ENCODE measurements around the gene CCNJ. TPM values are rescaled to one million over a fixed set of nuclear protein-coding genes. Genes with fewer than 3 reads are reported as not detected.

CCNJ gene
- total and polyA plus RNA-seq, 9 of the 15 experiments (the other 6 are each of a cell fraction or from before 2014, with no cell fraction given) = 0.69 to 15.7 (median 9.2) TPM

GRCh38 chr10:96090463-96090800 is 47.0 kb downstream of the CCNJ start (continued):
- TF ChIP-seq ZNF347 (CRISPR knock-in tag; IDR thresholded peaks at IDR 0.05; ENCODE audit: low read depth) (no peak), RREB1 (CRISPR knock-in tag; IDR thresholded peaks at IDR 0.05) (no peak), NCOA2 (IDR thresholded peaks at IDR 0.05; ENCODE audit: partially characterized antibody in 2 of 2) (no peak), ZNF395 (CRISPR knock-in tag; IDR thresholded peaks at IDR 0.05) (peak; percentile 73; the same call in 1 of the 2 replicates), NR4A1 (CRISPR knock-in tag; IDR thresholded peaks at IDR 0.05) (no peak), NR4A1 (tag; IDR thresholded peaks at IDR 0.05) (peak; percentile 82), SMAD3 (CRISPR knock-in tag; conservative IDR thresholded peaks at IDR 0.05) (0 out of 2 replicates have a peak, but pooled peaks have one; percentile 52), GABPA (tag; conservative IDR thresholded peaks at IDR 0.05; ENCODE audit: low read depth) (0 out of 2 replicates have a peak, but pooled peaks have one; percentile 78), SIX5 (IDR thresholded peaks at IDR 0.05; ENCODE audit: borderline replicate concordance in 1 of 2, insufficient read depth in 1 of 2, low read depth in 1 of 2, low read length in 2 of 2) (no peak), PBX2 (CRISPR knock-in tag; IDR thresholded peaks at IDR 0.05; ENCODE audit: low read depth) (no peak), PBX2 (tag; conservative IDR thresholded peaks at IDR 0.05; ENCODE audit: low read depth) (no peak), ZNF639 (CRISPR knock-in tag; conservative IDR thresholded peaks at IDR 0.05 in 1 of 2, IDR thresholded peaks at IDR 0.05 in 1 of 2) (peak in 1 of 2 experiments; percentile 46; a peak in 1 of 4 replicates), ZNF644 (tag; IDR thresholded peaks at IDR 0.05; ENCODE audit: low read depth) (0 out of 2 replicates have a peak, but pooled peaks have one; percentile 64), SMAD2 (IDR thresholded peaks at IDR 0.05; ENCODE audit: low read depth, low read length) (no peak), DPF2 (IDR thresholded peaks at IDR 0.05) (no peak), STAT5B (CRISPR knock-in tag; IDR thresholded peaks at IDR 0.05) (no peak)

All from K562 (cell line).